ENCODE data around the gene CDC42SE2.
"Not testable (repeated sequence)": the region's sequence is repeated elsewhere in the genome, so short reads cannot be mapped to it uniquely, and the experiment has no call there.

CDC42SE2 gene

DNA sequence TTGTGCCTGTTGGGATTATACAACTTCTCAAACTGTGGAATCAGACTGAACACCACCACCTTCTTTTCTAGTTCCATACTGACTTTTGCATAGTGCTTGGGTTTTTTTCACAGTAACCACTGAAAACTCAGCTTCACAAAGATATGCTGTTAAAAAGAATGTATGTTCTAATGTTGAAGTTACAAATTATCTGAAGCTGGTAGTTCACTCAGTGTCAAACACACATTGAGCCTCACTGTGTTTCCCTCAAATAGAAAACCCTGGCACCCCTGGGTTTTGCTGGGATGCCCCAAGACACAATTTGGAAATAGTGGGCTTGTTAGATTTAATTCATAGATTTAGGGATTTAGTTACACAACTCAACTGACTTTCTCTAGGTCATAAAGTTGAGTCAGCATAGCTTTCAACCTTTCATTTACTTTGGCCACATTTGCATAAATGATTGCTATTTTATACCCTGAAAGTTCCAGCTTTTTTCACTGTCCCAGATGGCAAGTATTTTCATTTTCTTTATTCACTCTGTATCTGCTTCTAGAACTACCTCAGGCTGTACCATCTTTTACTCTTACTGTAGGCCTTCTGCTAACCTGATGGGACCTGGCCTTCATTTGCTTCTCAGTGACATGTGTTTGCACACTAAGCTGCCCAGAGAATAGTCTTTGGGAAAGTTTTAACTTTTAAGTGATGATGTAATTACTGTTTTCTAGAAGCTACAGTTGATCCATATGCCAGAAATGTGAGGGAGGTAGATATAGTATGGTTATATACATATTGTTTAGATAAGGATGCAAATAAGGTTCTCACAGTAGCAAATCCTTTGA is 115.1 kb downstream of the CDC42SE2 start:
- H3K4me3 ChIP-seq (ENCODE audit: control insufficient read depth, low read depth, low read length), result no peak overlapping the region
- TF ChIP-seq, protein P1, sequence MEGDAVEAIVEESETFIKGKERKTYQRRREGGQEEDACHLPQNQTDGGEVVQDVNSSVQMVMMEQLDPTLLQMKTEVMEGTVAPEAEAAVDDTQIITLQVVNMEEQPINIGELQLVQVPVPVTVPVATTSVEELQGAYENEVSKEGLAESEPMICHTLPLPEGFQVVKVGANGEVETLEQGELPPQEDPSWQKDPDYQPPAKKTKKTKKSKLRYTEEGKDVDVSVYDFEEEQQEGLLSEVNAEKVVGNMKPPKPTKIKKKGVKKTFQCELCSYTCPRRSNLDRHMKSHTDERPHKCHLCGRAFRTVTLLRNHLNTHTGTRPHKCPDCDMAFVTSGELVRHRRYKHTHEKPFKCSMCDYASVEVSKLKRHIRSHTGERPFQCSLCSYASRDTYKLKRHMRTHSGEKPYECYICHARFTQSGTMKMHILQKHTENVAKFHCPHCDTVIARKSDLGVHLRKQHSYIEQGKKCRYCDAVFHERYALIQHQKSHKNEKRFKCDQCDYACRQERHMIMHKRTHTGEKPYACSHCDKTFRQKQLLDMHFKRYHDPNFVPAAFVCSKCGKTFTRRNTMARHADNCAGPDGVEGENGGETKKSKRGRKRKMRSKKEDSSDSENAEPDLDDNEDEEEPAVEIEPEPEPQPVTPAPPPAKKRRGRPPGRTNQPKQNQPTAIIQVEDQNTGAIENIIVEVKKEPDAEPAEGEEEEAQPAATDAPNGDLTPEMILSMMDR (IDR thresholded peaks at IDR 0.05; ENCODE audit: control insufficient read depth, insufficient read depth, low read depth, low read length, missing control alignments), result no peak
- DNase-seq (ENCODE audit: low read depth), result no peak

DNA sequence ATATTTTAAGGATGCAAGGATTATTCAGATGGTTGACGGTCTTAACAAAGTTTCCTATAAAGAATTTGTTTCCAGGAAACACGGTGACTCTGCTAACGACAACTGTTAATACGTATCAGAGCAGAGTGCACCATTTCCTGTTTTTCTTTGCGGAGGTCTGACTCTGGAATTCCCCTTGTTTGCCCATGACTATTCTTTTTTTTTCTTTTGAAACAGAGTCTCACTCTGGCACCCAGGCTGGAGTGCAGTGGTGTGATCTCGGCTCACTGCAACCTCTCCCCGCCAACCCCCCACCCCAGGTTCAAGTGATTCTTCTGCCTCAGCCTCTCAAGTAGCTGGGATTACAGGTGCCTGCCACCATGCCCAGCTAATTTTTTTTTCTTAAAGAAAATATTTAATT is 115.9 kb downstream of the CDC42SE2 start:
- TF ChIP-seq, protein P1 (IDR thresholded peaks at IDR 0.05; ENCODE audit: control insufficient read depth, insufficient read depth, low read depth, low read length, missing control alignments), result no peak
- peak; percentile 29 for DNase-seq (ENCODE audit: low read depth)
- no peak overlapping the region for H3K4me3 ChIP-seq (ENCODE audit: control insufficient read depth, low read depth, low read length)

DNA sequence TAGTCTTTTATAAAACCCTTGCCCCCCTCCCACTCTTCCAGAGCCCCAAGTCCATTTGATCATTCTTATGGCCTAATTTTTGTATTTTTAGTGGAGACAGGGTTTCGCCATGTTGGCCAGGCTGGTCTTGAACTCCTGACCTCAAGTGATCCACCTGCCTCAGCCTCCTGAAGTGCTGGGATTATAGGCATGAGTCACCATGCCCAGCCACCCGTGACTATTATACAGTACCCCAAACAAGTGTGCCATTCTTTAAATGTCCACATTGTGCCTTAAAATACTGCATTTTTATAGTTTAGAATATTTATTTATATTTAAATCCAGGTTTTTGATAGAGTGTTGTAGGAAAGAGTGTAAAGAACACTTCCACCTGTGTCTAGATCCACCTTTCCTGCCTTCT is 116.4 kb downstream of the CDC42SE2 start:
- H3K4me3 ChIP-seq (ENCODE audit: control insufficient read depth, low read depth, low read length); DNase-seq (ENCODE audit: low read depth): not testable (repeated sequence)

DNA sequence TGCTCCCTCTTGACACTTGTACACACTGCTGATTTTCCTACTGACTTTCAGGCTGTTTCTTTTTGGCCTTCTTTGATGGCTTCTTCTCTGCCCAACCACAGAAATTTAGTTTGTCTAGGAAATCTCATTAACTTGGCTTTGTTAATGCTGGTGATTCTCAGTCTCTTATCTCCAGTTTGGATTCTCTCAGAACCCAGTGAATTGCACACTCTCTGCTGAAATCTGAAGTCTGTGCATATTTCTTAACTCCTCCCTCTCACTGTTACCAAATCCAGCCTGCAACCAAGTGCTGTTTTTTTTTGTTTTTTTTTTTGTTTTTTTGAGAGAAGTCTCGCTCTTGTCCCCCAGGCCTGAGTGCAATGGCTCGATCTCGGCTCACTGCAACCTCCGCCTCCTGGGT is 117.2 kb downstream of the CDC42SE2 start:
- DNase-seq (ENCODE audit: low read depth), result no peak
- TF ChIP-seq, protein P1 (IDR thresholded peaks at IDR 0.05; ENCODE audit: control insufficient read depth, insufficient read depth, low read depth, low read length, missing control alignments), result no peak
- no peak overlapping the region for H3K4me3 ChIP-seq (ENCODE audit: control insufficient read depth, low read depth, low read length)

DNA sequence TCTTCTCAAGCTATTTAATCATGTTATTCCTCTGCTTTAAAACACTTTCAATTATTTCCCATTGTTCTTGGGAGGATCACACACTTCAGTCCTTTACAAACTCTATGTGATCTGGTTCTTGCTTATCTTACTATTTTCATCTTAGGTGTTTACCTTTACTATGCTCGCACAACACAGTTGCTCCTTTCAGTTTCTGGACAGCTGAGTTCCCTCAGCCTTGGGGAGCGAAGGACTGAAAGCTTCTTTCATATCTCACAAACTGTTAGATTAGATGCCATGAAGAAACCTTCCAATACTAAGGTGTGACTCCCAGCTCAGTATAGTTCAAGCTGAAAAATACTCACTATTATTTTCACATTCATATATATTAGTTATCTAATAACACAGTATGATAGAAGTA is 117.9 kb downstream of the CDC42SE2 start:
- TF ChIP-seq, protein P1 (IDR thresholded peaks at IDR 0.05; ENCODE audit: control insufficient read depth, insufficient read depth, low read depth, low read length, missing control alignments), result no peak
- H3K4me3 ChIP-seq (ENCODE audit: control insufficient read depth, low read depth, low read length), result no peak overlapping the region
- DNase-seq (ENCODE audit: low read depth), result no peak

DNA sequence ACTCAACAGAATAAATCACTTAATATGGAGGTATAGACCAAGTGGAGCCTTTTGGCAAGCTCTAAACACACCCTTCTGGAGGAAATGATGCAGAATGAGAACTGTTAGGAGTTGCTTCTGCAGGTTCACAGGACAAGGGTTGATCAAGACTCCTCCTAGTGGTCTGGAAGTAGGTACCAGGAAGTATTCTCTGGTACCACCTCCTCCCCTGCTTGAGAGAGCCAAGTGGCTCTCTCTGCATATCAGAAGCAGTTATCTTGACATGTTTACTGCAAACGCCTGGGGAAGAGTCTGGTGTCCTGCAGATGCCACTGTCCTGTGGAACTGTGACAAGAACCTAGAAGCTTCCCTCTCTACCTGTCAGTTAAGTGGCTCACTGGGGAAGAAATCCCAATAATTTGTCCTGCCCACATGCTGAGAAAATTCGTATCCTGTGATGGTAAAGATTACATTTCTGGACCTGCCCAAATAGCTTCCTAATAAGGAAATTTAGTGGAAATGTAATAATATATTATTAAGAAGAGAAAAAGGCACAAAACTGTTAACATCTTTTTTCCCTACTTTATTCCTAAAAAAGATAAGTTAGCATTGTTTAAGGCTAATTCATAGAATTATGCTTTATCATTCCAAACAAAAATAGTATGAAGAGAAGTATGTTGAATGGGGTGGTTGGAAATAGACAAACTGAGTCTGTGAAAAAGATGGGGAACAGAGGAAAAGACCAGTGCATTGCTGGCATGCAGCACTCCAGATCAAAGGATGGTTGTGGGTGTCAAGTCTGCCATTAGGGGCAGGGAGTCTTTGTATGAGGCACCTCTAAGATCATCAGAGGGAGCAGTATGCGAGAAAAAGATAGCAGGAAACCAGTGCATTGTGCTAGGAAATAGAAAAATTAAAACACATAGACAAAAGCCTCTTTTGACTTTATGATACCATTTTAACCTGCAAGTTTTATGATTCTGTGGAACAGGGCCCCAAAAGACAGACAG is 118.8 kb downstream of the CDC42SE2 start:
- DNase-seq (ENCODE audit: low read depth), result no peak
- H3K4me3 ChIP-seq (ENCODE audit: control insufficient read depth, low read depth, low read length), result no peak overlapping the region
- TF ChIP-seq, protein P1 (IDR thresholded peaks at IDR 0.05; ENCODE audit: control insufficient read depth, insufficient read depth, low read depth, low read length, missing control alignments), result peak; percentile 31

DNA sequence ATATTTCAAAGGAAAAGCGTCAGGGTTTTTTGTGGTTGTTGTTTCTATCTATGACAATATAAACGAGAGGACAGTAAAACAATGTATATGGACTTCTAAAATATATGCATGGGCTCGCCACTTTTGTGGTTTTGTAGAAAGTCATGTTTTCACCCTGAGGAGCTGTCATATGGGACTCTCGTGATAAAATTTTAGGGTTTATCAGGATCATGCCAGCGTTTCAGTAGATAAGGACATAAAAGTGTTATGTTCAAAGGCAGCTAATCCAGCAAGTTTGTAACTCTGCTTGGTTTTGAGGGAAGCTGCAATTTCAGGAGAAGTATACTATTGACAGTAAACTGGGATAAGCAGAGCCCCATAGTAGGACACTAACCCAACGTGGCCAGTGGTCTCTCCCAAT is 120.3 kb downstream of the CDC42SE2 start:
- TF ChIP-seq, protein P1 (IDR thresholded peaks at IDR 0.05; ENCODE audit: control insufficient read depth, insufficient read depth, low read depth, low read length, missing control alignments), result no peak
- no peak overlapping the region for H3K4me3 ChIP-seq (ENCODE audit: control insufficient read depth, low read depth, low read length)
- DNase-seq (ENCODE audit: low read depth), result no peak

Data from AG09309 (cell line).